CD4-positive, alpha-beta T cell (primary cell): ENCODE results near the gene LTA. TPM values are rescaled to one million over a fixed set of nuclear protein-coding genes. Genes with fewer than 3 reads are reported as not detected.

ENCODE experiments used
- ATAC-seq: fragments of 200-7000 bp; cut with Tn5 transposase; one replicate; pipeline ENCODE4 v1.10.0; 2022; ENCODE audit warnings: mild to moderate bottlenecking; ENCODE audit not compliant: poor library complexity
- CTCF ChIA-PET: fragments of 350-600 bp; sonication (Branson Sonifier 250); formaldehyde crosslinking; loops from one replicate; lab custom pipeline; 2021; ENCODE audit warnings: antibody characterized with exemption, inconsistent platforms; lab: Charles Lee
- POLR2A ChIA-PET: fragments of 350-600 bp; sonication (Branson Sonifier 250); formaldehyde crosslinking; loops from one replicate; lab custom pipeline; 2021; ENCODE audit warnings: antibody characterized with exemption, inconsistent platforms; lab: Charles Lee
- DNase-seq, 14 experiments: peaks; one replicate each; pipeline ENCODE4 v3.0.0-alpha.2; 2013 to 2020; ENCODE audit warnings: mixed read lengths in 2 of 14
- H3K27ac ChIP-seq, 2 donors: one replicate each; pipeline versions ENCODE4 v1.5.1 to v1.7.0; 2013; ENCODE audit warnings: low read length in 2 of 2, low read depth in 1 of 2, mild to moderate bottlenecking in 1 of 2
- H3K27me3 ChIP-seq, 2 experiments: 1 replicate in 1 of 2; 2 replicates in 1 of 2; pipeline versions ENCODE4 v1.6.1 to v1.7.0; 2013; ENCODE audit warnings: low read length in 2 of 2, control low read depth in 1 of 2, mild to moderate bottlenecking in 1 of 2, moderate library complexity in 1 of 2; ENCODE audit not compliant: insufficient read depth in 2 of 2, control insufficient read depth in 1 of 2
- H3K36me3 ChIP-seq: one replicate; pipeline ENCODE4 v1.6.1; 2013; ENCODE audit warnings: low read length, control low read depth; ENCODE audit not compliant: insufficient read depth
- H3K4me1 ChIP-seq: one replicate; pipeline ENCODE4 v1.6.1; 2013; ENCODE audit warnings: low read length, control low read depth; ENCODE audit not compliant: insufficient read depth
- H3K4me3 ChIP-seq: one replicate; pipeline ENCODE4 v1.5.1; 2013; ENCODE audit warnings: mild to moderate bottlenecking, low read length, moderate library complexity
- H3K9me3 ChIP-seq, 2 experiments: 1 replicate in 1 of 2; 2 replicates in 1 of 2; pipeline versions ENCODE4 v1.6.1 to v1.7.0; 2013; ENCODE audit warnings: low read length in 2 of 2, mild to moderate bottlenecking in 2 of 2, control low read depth in 1 of 2, moderate library complexity in 1 of 2; ENCODE audit not compliant: control insufficient read depth in 1 of 2, insufficient read depth in 1 of 2
- H3K27ac Mint-ChIP-seq: one replicate; pipeline ENCODE4 v1.8.0; 2020; ENCODE audit warnings: mixed read lengths
- H3K27me3 Mint-ChIP-seq: one replicate; pipeline ENCODE4 v1.8.0; 2021; ENCODE audit warnings: mixed read lengths
- H3K36me3 Mint-ChIP-seq: one replicate; pipeline ENCODE4 v1.8.0; 2021; ENCODE audit warnings: low read depth, mixed read lengths
- H3K4me1 Mint-ChIP-seq: one replicate; pipeline ENCODE4 v1.8.0; 2021; ENCODE audit warnings: low read depth, mixed read lengths
- H3K4me3 Mint-ChIP-seq: one replicate; pipeline ENCODE4 v1.8.0; 2020; ENCODE audit warnings: mild to moderate bottlenecking, mixed read lengths
- H3K9me3 Mint-ChIP-seq: one replicate; pipeline ENCODE4 v1.8.0; 2020; ENCODE audit warnings: mixed read lengths
- CTCF ChIP-seq: fragments of 200-600 bp; IDR thresholded peaks from one replicate; pipeline ENCODE4 v1.8.0; 2022; ENCODE audit warnings: antibody characterized with exemption, mild to moderate bottlenecking
- intact Hi-C, 2 experiments: fragments of 100-400 bp; cut with DNase I in 1 of 2; cut with micrococcal nuclease in 1 of 2; formaldehyde crosslinking; loops; one replicate each; pipeline versions ENCODE4 v1.15.1 to v1.9.0; 2023 to 2025; cut with DNase I, micrococcal nuclease
- total RNA-seq, 174 experiments: library from RNA in 2 of 174; stranded (reverse) in 2 of 174; gene quantifications; one replicate each; pipeline ENCODE4 v1.2.3 and lab custom pipeline; 2021 to 2026

The LTA gene
- total RNA-seq, 2 experiments from 2014 or later, result 15.4 to 16.7 TPM

GRCh38 chr6:31558318-31558625 lies 13.8 kb upstream of the LTA start:
- Histone ChIP-seq H3K9me3 (no peaks in the 10 kb centered on the region), H3K27me3 (no peaks in the 10 kb centered on the region), H3K4me1 (peaks cover 68% of the 10 kb centered on the region), H3K4me3 (peak overlapping the region; percentile 44), H3K36me3 (peaks cover 15% of the 10 kb centered on the region), H3K27ac (peak overlapping the region; percentile 63 to 74)
- ChIA-PET POLR2A (interaction anchor here (0.7 to 34.9 kb wide), 4 partner anchors 10 to 94 kb away, joined by 3 to 1160 read pairs (median 26); partner anchors contain the start of genes LST1, LTA, LTB and NCR3), CTCF (interaction anchor here (0.7 to 6.2 kb wide), 3 partner anchors 11 to 39 kb away, joined by 3 to 32 read pairs (median 7); no protein-coding TSS in a partner anchor)
- Mint-ChIP-seq H3K4me1 (peaks cover 50% of the 10 kb centered on the region), H3K9me3 (no peaks in the 10 kb centered on the region), H3K4me3 (peak overlapping the region; percentile 82), H3K36me3 (peaks cover 35% of the 10 kb centered on the region), H3K27me3 (no peaks in the 10 kb centered on the region), H3K27ac (peak overlapping the region; percentile 90)
- no peak for DNase-seq
- ATAC-seq, result no peak
- TF ChIP-seq CTCF, result no peak
- intact Hi-C loops, result loop anchor here in 1 of 2 experiments (2.0 kb wide), 2 partner anchors 15 to 23 kb away; partner anchors contain the start of gene LTA

- TF ChIP-seq CTCF, result no peak
These were observed 13.2 kb upstream of the LTA start for GRCh38 chr6:31558631-31559500.

GRCh38 chr6:31559606-31559957 lies 12.5 kb upstream of the LTA start:
- H3K36me3 ChIP-seq, result peaks cover 24% of the 10 kb centered on the region
- H3K4me1 Mint-ChIP-seq, result peaks cover 57% of the 10 kb centered on the region
- DNase-seq (no peak), ATAC-seq (peak; percentile 9)
- H3K27ac ChIP-seq, result peak overlapping the region; percentile 63 to 74
- H3K9me3 ChIP-seq, result no peaks in the 10 kb centered on the region
- ChIA-PET CTCF (interaction anchor here (0.8 to 6.2 kb wide), 7 partner anchors 8 to 38 kb away, joined by 3 to 32 read pairs (median 7); partner anchors contain the start of gene LTB), POLR2A (interaction anchor here (0.6 to 34.9 kb wide), 7 partner anchors 9 to 279 kb away, joined by 4 to 1160 read pairs (median 8); partner anchors contain the start of genes DDX39B, LST1, LTA and LTB)
- H3K27me3 Mint-ChIP-seq, result no peaks in the 10 kb centered on the region
- peaks cover 42% of the 10 kb centered on the region for H3K36me3 Mint-ChIP-seq
- peak overlapping the region; percentile 82 for H3K4me3 Mint-ChIP-seq
- intact Hi-C loops, result loop anchor here in 1 of 2 experiments (2.0 kb wide), 2 partner anchors 13 to 21 kb away; partner anchors contain the start of gene LTA
- no peak for TF ChIP-seq CTCF
- H3K9me3 Mint-ChIP-seq, result no peaks in the 10 kb centered on the region
- H3K27ac Mint-ChIP-seq, result peak overlapping the region; percentile 90
- H3K4me1 ChIP-seq, result peaks cover 68% of the 10 kb centered on the region
- H3K4me3 ChIP-seq, result peak overlapping the region; percentile 44
- no peaks in the 10 kb centered on the region for H3K27me3 ChIP-seq

More at GRCh38 chr6:31558631-31559500, 13.2 kb upstream of the LTA start:
- Histone ChIP-seq H3K27me3 (no peaks in the 10 kb centered on the region), H3K4me1 (peaks cover 68% of the 10 kb centered on the region), H3K4me3 (peak overlapping the region; percentile 44), H3K27ac (peak overlapping the region; percentile 63 to 74), H3K36me3 (peaks cover 21% of the 10 kb centered on the region), H3K9me3 (no peaks in the 10 kb centered on the region)
- peak overlapping the region; percentile 90 for H3K27ac Mint-ChIP-seq
- peaks cover 40% of the 10 kb centered on the region for H3K36me3 Mint-ChIP-seq
- CTCF ChIA-PET, result interaction anchor here (0.7 to 6.2 kb wide), 7 partner anchors 8 to 39 kb away, joined by 3 to 32 read pairs (median 7); partner anchors contain the start of gene LTB
- intact Hi-C loops, result loop anchor here in 1 of 2 experiments (2.0 kb wide), 2 partner anchors 14 to 22 kb away; partner anchors contain the start of gene LTA
- no peaks in the 10 kb centered on the region for H3K27me3 Mint-ChIP-seq
- no peaks in the 10 kb centered on the region for H3K9me3 Mint-ChIP-seq
- H3K4me1 Mint-ChIP-seq, result peaks cover 55% of the 10 kb centered on the region
- POLR2A ChIA-PET, result interaction anchor here (0.6 to 34.9 kb wide), 7 partner anchors 10 to 279 kb away, joined by 3 to 1160 read pairs (median 8); partner anchors contain the start of genes DDX39B, LST1, LTA and LTB
- ATAC-seq, result peak; percentile 87
- peak in 12 of 14 experiments; percentile 35 to 88 (median 56) for DNase-seq
- H3K4me3 Mint-ChIP-seq, result peak overlapping the region; percentile 82
